ENCODE measurements around the gene TNS3. TPM values are rescaled to one million over a fixed set of nuclear protein-coding genes. Genes with fewer than 3 reads are reported as not detected.

TNS3 gene
- total RNA-seq, 1 donor from 2014 or later, result 120 TPM

- H3K27ac Mint-ChIP-seq, result no peak overlapping the region
- H3K9me3 Mint-ChIP-seq (ENCODE audit: low read depth), result peaks cover 6% of the 10 kb centered on the region
- no peak for DNase-seq (ENCODE audit: low spot score, unreplicated experiment)
- no peak for TF ChIP-seq CTCF (IDR thresholded peaks at IDR 0.05; ENCODE audit: unreplicated experiment)
- H3K4me3 Mint-ChIP-seq (ENCODE audit: low read depth), result no peak overlapping the region
- peaks cover 71% of the 10 kb centered on the region for H3K36me3 Mint-ChIP-seq (ENCODE audit: insufficient read depth)
- H3K4me1 Mint-ChIP-seq (ENCODE audit: low read depth), result peaks cover 11% of the 10 kb centered on the region
- no peaks in the 10 kb centered on the region for H3K27me3 Mint-ChIP-seq
These were observed 295.9 kb downstream of the TNS3 start for GRCh38 chr7:47285860-47286491.

DNA sequence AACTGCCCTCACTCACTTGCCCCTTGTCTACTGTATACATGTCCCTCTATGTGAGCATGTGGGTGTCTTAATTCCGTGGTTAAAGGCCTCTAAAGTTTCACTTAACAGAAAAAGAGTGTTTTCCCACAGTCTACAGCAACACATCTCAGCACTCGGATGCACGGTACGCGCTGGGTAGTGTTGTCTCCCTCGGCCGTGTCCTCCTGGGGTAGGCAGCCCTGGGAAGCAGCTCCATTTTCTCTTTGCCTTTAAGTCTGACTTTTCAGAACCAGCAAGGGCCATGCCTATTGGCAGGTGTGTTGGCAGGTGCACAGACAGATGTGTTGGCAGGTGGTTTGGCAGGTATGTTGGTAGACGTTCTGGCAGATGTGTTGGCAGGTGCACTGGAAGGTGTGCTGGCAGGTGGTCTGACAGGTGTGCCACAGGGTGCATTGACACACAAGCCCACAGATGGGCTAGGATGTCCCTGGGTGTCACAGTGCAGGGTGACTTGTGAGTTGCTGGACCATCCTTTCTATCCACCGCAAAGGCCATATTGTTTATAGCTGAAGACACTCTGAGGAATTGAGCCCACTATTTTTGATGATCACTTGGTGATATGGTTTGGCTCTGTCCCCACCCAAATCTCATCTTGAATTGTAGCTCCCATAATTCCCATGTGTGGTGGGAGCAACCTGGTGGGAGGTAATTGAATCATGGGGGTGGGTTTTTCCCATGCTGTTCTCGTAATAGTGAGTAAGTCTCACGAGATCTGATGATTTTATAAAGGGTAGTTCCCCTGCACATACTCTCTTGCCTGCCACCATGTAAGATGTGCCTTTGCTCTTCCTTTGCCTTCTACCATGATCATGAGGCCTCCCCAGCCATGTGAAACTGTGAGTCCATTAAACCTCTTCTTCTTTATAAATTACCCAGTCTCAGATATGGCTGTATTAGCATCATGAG lies 296.9 kb downstream of the TNS3 start:
- Mint-ChIP-seq H3K4me1 (ENCODE audit: low read depth) (peaks cover 11% of the 10 kb centered on the region), H3K27ac (no peak overlapping the region), H3K4me3 (ENCODE audit: low read depth) (no peak overlapping the region), H3K36me3 (ENCODE audit: insufficient read depth) (peaks cover 66% of the 10 kb centered on the region), H3K9me3 (ENCODE audit: low read depth) (peaks cover 6% of the 10 kb centered on the region), H3K27me3 (no peaks in the 10 kb centered on the region)
- no peak for DNase-seq (ENCODE audit: low spot score, unreplicated experiment)
- TF ChIP-seq CTCF (IDR thresholded peaks at IDR 0.05; ENCODE audit: unreplicated experiment), result no peak

DNA sequence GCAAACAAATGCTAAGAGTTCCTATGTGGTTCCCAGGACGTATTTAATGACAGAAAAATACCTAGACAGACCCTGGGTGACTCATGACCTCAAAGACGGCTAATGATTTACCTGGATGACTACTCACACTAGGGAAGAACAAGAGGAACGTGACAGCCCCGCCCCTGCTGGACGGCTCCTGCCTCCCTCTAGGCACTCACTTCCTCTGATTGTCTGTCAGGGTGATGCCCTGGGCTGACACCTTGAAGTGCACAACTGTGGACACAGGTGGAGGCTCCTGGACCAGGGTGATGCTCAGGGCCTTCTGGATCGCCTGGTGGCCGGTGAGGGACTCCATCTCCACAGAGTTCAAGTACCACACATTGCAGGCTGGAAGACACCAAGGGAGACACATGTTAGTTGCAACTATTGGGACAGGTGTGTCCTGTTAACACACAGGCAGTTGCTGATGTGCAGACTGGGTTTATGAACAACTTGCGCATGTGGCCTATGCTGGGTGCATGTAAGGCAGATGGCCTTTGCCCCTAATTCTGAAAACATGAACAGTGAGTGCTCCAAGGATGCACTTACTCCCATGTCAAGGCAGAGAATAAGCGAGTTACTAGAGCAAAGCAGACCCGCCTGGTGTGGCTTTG lies 298.3 kb downstream of the TNS3 start:
- Mint-ChIP-seq H3K9me3 (ENCODE audit: low read depth) (peaks cover 6% of the 10 kb centered on the region), H3K27ac (peak overlapping the region; percentile 59), H3K4me3 (ENCODE audit: low read depth) (no peak overlapping the region), H3K27me3 (no peaks in the 10 kb centered on the region), H3K4me1 (ENCODE audit: low read depth) (peaks cover 11% of the 10 kb centered on the region), H3K36me3 (ENCODE audit: insufficient read depth) (peaks cover 60% of the 10 kb centered on the region)
- DNase-seq (ENCODE audit: low spot score, unreplicated experiment), result peak; percentile 29
- TF ChIP-seq CTCF (IDR thresholded peaks at IDR 0.05; ENCODE audit: unreplicated experiment), result peak; percentile 12

GRCh38 chr7:47282790-47283496 lies 299.0 kb downstream of the TNS3 start:
- Mint-ChIP-seq H3K9me3 (ENCODE audit: low read depth) (peaks cover 6% of the 10 kb centered on the region), H3K27ac (no peak overlapping the region), H3K36me3 (ENCODE audit: insufficient read depth) (peaks cover 58% of the 10 kb centered on the region), H3K4me1 (ENCODE audit: low read depth) (peaks cover 11% of the 10 kb centered on the region), H3K4me3 (ENCODE audit: low read depth) (no peak overlapping the region), H3K27me3 (no peaks in the 10 kb centered on the region)
- no peak for DNase-seq (ENCODE audit: low spot score, unreplicated experiment)
- no peak for TF ChIP-seq CTCF (IDR thresholded peaks at IDR 0.05; ENCODE audit: unreplicated experiment)

All from progenitor cell of endocrine pancreas (in vitro differentiated cells).